ENCODE measurements around the gene PITRM1.

PITRM1 gene

GRCh38 chr10:3099291-3100092, 73.1 kb downstream of the PITRM1 start:
- DNase-seq, result no peak

- no peak for DNase-seq
These were observed 73.9 kb downstream of the PITRM1 start for GRCh38 chr10:3098689-3099088.

DNA sequence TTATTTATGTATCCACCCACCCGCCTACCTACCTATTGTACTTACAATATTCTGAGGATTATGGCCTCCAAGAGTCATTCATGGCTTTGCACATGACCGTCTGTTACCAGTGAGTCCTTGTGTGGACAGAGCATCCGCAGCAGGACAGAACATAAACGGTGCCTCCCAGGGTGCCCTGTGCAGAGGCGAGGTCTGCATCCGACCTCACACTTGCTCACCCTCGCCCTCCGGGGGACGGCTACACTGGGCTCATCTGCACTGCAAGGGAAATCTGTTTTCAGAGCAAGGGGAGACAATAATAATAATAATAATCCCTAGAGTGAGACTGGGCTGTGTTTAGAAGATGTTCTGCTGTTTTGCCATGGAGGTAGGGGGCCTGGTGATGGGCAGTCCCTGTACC, 75.4 kb downstream of the PITRM1 start:
- DNase-seq, result no peak

DNA sequence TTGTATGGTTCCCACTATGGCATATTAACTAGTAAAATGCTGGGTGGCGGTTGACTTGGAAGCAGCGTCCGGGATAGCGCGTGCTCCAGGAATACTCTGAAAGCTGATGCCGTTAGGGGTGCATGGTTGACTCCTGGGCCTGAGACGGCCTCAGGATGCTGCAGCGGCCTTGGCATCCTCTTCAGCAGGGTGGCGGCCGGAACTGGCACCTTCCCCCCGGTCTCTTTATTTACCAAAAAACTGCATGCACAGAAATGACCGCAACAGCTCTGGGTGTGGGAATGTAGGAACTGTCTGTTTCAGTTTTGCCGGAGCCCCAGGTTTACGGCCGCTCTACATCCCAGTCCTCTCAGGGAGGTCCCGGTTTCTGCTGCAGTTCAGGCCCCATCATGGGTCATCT, 76.4 kb downstream of the PITRM1 start:
- DNase-seq, result no peak

DNA sequence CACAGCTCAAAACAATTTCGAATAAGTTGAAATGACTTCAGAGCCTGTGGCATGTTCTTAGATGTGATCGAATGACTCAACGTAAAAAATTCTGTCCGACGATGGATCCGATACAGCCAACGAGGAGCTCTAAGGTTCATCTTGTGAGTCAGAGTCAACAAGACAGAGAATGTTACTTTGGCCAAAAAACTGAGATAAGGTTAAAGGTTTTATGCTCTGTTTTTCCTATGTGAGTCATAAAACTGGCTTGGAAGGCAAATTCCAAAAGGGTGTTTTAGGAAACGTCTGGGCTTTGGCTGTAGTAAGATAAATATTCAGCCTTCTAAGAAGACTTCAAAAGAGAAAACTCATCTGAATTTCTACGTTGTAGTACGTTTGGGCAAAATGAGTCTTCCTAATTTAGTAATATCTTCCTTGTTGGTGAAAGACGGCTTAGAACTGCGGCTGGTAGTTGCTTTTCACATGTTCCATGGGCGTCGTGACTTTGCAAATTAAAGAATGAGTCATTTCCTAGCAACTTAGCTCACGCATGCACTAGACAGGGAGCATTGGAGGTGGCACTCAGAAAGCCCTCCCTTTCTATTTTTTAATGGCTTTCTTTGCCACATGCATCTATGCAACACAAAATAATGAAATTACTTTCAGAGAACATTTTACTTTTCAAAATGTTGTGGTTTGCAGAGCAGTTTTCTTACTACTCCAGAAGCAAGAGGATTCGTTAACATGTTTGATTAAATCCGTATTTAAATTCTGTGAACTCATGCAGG, 77.0 kb downstream of the PITRM1 start:
- no peak for DNase-seq

- DNase-seq, result no peak
These were observed 78.0 kb downstream of the PITRM1 start for GRCh38 chr10:3094609-3095036.

- DNase-seq, result no peak
These were observed 78.6 kb downstream of the PITRM1 start for GRCh38 chr10:3093996-3094395.

DNA sequence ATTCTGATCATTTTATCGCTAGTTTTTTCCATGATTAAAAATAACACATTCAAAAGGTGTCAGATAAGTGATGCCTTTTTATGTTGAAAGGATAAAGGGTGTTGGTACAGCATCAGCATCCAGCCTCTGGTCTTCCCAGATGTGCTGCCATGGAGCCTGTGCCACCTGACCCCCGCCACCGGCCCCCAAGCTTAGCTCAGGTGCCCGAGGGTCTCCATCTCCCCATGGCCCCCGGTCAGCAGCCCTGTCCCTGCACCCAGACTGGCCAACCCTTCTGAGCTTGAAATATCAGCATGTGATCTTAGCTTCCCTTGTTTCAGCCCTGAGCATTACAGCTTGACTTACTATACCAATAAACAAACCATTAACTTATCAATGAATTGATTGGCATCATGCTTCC, 80.7 kb downstream of the PITRM1 start:
- no peak for DNase-seq

DNA sequence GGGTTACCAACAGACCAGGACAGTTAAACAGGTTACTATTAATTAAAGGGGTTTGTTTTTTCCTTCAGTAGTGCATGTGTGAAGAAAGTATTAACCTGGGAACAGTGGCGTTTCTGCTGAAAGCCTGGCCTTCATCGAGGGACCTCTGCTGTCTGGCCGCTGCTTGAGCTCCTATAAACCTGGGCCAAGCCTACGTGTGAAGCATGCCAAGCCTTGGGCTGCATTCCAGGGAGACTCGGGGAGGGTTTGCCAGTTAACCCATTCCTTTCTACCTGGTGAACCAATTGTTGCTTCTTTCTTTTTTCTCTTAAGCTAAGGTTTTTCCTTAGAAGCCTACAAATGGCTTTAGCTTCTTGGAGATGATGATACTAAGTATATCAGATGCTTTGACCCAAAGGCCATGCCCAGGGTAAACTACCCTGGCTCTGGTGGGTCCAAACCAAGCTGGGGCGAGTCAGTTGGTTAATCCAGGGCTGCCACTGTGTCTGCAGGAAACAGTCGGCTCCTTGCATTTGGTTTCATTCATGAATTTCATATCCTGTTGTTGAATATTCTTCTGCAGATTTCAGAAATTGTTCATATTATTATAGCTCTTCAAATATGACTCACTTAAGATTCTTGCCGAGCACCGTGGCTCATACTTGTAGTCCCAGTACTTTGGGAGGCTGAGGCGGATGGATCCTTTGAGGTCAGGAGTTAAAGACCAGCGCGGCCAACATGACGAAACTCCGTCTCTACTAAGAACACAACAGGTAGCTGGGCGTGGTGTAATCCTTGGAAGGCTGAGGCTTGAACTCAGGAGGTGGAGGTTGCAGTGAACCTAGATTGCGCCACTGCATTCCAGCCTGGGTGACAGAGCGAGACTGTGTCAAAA, 81.4 kb downstream of the PITRM1 start:
- DNase-seq, result no peak

- no peak for DNase-seq
These were observed 82.2 kb downstream of the PITRM1 start for GRCh38 chr10:3090388-3090787.
